GM12801 (cell line): ENCODE results near the gene CHDH.

Experiments used
- CTCF ChIP-seq: IDR thresholded peaks from one replicate; pipeline ENCODE4 v1.5.1; 2011; ENCODE audit warnings: control low read depth; ENCODE audit not compliant: insufficient read length; ENCODE audit errors: extremely low read depth

Gene CHDH

GRCh38 chr3:53845881-53846133 lies 412 bp downstream of the CHDH start:
- TF ChIP-seq CTCF = no peak

DNA sequence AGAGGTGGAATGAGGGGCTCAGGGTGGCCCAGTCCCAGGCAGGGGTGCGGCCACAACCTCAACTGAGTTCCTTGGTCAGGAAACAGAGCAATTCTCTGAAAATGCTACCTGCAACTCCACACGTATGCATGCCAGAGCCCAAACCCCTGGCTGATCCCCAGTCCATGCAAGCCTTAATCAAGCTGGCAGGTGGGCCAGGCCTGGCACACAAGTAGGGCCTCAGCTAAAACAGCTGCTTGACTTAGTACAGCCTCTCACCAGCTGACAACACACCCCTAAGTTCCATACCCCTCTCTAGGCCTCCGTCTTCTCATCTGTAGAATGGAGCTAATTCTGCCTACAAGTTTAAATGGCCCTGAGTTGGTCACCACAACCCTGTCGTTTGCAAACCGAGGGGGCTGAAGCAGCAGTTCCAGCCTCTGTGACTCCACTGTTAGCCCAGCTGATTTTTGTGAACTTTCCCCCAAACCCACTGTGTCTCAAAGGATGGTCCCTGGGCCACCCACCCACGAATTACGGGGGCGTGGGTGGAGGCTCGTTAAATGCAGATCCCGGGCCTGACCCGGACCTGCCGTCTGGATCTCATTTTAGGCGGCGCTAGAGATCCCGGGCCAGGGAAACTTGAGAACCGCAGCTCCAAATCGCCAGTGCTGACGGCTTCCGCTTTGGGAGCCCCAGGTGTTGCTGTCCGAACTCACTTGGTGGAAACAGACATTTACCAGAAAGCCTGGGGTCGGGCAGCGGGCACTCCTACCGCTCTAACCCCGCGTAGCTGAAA lies 927 bp downstream of the CHDH start:
- no peak for TF ChIP-seq CTCF

DNA sequence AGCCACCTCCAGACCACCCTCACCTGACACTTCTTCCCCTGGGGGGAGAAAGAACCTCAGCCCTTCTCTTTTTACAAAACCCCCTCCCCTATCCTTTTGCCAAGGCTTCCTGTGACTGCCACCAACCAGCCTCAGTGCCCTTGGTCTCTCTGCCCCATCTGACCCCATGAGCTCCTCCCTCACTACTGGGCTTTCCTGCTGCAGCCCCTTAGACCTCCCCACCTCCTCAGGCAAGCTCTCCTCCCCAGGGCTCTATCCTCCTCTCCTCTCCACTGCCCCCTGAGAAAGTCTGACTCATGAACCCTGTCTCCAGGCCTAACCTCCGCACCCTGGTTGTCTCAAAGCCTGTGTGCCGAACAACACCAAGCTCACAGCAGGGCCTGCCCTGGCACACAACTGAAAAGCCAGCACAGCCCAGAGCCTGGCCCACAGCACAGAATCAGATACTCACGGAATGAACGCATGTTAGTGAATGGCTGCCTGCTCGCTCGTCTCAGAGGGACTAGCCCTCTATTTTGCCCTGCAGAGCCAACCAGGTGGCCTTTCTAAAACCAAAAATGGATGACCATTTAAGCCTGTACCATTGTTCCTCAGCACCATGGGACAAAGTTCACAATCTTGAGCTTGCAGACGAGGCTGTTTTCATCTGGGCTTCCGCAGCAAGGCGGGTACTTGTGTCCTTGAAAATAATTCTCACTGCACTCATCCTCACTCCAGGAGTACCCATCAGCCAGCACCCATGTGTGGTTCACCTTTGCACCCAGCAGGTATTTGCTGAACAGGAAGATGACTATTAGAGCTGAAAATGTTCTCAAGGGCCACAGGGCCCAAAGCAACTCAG lies 1.7 kb downstream of the CHDH start:
- no peak for TF ChIP-seq CTCF

- TF ChIP-seq CTCF = no peak
Measured at GRCh38 chr3:53843195-53844177, 2.7 kb downstream of the CHDH start.

- TF ChIP-seq CTCF = no peak
Measured at GRCh38 chr3:53842436-53843194, 3.6 kb downstream of the CHDH start.

DNA sequence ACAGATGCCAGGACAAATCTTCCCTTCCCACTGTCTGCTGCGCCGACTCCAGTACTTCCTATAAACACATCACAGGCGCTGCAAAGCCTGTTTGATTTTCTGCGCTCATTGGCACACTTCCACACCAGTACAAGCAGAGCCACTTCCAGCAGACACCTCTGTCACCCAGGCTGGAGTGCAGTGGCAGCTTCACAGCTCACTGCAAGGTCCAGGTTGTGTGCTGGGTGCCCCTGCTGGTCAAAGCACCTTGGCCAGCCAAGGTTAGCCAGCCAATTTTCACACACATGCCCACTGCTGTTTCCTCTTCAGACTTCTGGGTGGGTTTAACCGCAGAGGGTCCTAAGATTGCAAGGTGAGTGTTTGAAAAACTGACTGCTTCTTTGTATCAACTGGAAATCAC lies 4.9 kb downstream of the CHDH start:
- TF ChIP-seq CTCF = no peak
